Naive thymus-derived CD8-positive, alpha-beta T cell (primary cell): ENCODE measurements around the gene COL4A1. TPM values are rescaled to one million over a fixed set of nuclear protein-coding genes. Genes with fewer than 3 reads are reported as not detected.

Experiments
- ATAC-seq, 2 donors: fragments of 150-1000 bp; cut with Tn5 transposase in 1 of 2; sonication (Bioruptor Pico), chemical (Tn5 transposase) in 1 of 2; 1 replicate in 1 of 2; 2 replicates in 1 of 2; pipeline ENCODE4 v1.10.0; 2021; ENCODE audit warnings: mild to moderate bottlenecking in 2 of 2, moderate library complexity in 2 of 2
- POLR2A ChIA-PET: fragments of 350-600 bp; sonication (Branson Sonifier 250); formaldehyde crosslinking; loops from one replicate; lab custom pipeline; 2021; ENCODE audit warnings: antibody characterized with exemption; lab: Charles Lee
- DNase-seq, 10 donors: peaks; one replicate each; pipeline versions ENCODE4 v3.0.0 to v3.0.0-alpha.2; 2020 to 2022
- H3K27ac Mint-ChIP-seq, 10 donors: one replicate each; pipeline ENCODE4 v1.8.0; 2020 to 2022; ENCODE audit warnings: mild to moderate bottlenecking in 10 of 10, mixed read lengths in 10 of 10, moderate library complexity in 4 of 10, inconsistent platforms in 1 of 10
- H3K27me3 Mint-ChIP-seq, 5 donors: one replicate each; pipeline ENCODE4 v1.8.0; 2021 to 2022; ENCODE audit warnings: mixed read lengths in 5 of 5
- H3K36me3 Mint-ChIP-seq, 3 donors: one replicate each; pipeline ENCODE4 v1.8.0; 2020 to 2022; ENCODE audit warnings: mixed read lengths in 3 of 3, mild to moderate bottlenecking in 2 of 3, inconsistent platforms in 1 of 3
- H3K4me1 Mint-ChIP-seq, 4 donors: one replicate each; pipeline ENCODE4 v1.8.0; 2021 to 2022; ENCODE audit warnings: mixed read lengths in 4 of 4
- H3K4me3 Mint-ChIP-seq, 10 donors: one replicate each; pipeline ENCODE4 v1.8.0; 2020 to 2022; ENCODE audit warnings: mild to moderate bottlenecking in 10 of 10, mixed read lengths in 10 of 10, moderate library complexity in 6 of 10, inconsistent platforms in 1 of 10
- H3K9me3 Mint-ChIP-seq, 9 donors: one replicate each; pipeline ENCODE4 v1.8.0; 2020 to 2022; ENCODE audit warnings: mixed read lengths in 9 of 9, mild to moderate bottlenecking in 3 of 9, inconsistent platforms in 1 of 9, moderate library complexity in 1 of 9
- polyA plus RNA-seq, 3 donors: library from polyadenylated mRNA; unstranded; fragments of 300-500 nt; fragmentation: Illumina TruSeq; gene quantifications; one replicate each; pipeline ENCODE4 v1.2.3, GENCODE V29; 2021
- total RNA-seq, 8 experiments: library from RNA in 2 of 8; stranded (reverse) in 2 of 8; gene quantifications; one replicate each; pipeline ENCODE4 v1.2.3 and lab custom pipeline; 2021 to 2026

Gene COL4A1
- total and polyA plus RNA-seq, 5 experiments from 2014 or later, result not detected

DNA sequence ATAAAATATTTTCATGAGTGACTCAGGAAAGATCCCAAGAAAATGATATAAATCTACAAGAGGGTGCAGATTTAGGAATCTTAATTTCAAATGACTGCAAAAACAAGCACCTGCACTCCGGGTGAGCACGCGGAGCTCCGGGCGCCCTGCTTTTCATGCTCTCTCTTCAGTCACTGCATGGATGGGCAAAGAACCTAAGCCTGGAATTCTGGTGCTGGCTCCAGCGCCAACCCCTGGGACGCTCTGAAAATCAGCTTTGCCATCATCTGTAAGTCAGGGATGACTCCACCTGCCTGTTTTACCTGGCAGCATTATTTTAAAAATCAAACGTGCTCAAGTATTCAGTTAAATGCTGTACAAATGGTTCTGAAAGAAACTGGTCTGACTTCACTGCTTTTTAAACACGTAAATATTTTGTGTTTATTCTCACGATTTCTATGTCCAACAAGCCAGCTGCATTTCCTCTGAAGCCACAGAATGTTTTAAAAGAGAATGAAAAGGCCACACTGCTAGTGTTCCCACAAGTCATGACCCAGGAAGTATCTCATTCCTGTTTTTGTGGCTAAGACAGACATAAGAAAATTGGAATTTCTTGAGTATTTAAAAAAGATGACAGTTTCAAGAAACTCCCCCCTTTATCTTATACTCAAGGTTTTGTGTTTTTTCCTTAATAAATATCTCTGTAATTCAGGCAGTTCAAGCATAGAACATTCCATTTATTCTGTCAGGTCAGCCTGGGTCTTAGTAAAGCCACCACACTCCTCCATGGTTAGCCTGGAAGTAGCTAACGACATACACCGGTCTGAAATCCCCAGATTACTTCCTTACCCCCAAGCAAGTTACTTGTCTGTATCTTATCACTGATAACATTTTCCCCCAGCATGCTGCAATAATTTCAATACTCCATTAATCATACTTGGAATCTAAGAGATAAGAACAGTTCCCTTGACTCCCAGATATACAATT lies 81.1 kb downstream of the COL4A1 start:
- Mint-ChIP-seq H3K4me3 (no peak overlapping the region), H3K27me3 (peaks cover 5 to 22% (median 10%) of the 10 kb centered on the region in 5 donors), H3K9me3 (no peaks in the 10 kb centered on the region), H3K27ac (no peak overlapping the region), H3K36me3 (no peaks in the 10 kb centered on the region), H3K4me1 (no peaks in the 10 kb centered on the region)
- no peak for ATAC-seq
- POLR2A ChIA-PET, result no interaction called here
- DNase-seq, result no peak

DNA sequence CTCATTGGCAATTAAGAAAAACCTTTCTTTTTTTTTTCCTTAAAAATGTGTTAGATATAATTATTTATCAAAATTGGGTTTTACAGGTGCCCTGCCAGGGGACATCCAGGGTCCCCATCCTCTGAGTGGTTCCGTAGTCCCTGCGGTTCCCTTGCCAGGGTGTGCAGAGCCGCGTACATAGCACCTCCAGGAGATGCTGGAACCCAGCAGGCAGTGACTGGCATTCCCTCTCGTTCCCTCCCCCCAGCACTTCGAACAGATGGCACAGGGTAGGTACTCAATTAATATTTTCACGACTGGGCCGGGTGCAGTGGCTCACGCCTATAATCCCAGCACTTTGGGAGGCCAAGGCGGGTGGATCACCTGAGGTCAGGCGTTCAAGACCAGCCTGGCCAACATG lies 82.0 kb downstream of the COL4A1 start:
- DNase-seq (no peak), ATAC-seq (no peak)
- POLR2A ChIA-PET, result no interaction called here

DNA sequence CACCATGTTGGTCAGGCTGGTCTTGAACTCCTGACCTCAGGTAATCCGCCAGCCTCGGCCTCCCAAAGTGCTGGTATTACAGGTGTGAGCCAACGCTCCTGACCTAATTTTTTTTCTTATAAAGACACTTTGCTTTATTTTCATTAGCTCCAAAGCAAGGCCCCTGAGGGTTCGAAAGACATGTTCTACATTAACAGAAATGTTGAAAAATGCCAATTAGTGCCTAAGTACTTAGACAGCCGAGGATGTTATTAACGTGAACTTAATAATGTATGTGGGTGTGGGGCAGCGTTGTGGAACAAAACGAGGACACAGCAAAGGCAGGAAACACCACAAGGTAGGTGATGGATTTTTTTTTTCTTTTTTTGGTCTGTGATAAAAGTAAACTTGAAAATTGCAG lies 82.4 kb downstream of the COL4A1 start:
- no peaks in the 10 kb centered on the region for H3K36me3 Mint-ChIP-seq
- POLR2A ChIA-PET, result no interaction called here
- DNase-seq, result no peak
- H3K4me3 Mint-ChIP-seq, result no peak overlapping the region
- H3K9me3 Mint-ChIP-seq, result no peaks in the 10 kb centered on the region
- H3K27me3 Mint-ChIP-seq, result peaks cover 3 to 11% (median 6%) of the 10 kb centered on the region in 5 donors
- H3K27ac Mint-ChIP-seq, result no peak overlapping the region
- no peak for ATAC-seq
- no peaks in the 10 kb centered on the region for H3K4me1 Mint-ChIP-seq

More for the DNA sequence above, 82.0 kb downstream of the COL4A1 start:
- Mint-ChIP-seq H3K9me3 (no peaks in the 10 kb centered on the region), H3K4me3 (no peak overlapping the region), H3K4me1 (no peaks in the 10 kb centered on the region), H3K27ac (no peak overlapping the region), H3K27me3 (peaks cover 4 to 16% (median 9%) of the 10 kb centered on the region in 5 donors), H3K36me3 (no peaks in the 10 kb centered on the region)

DNA sequence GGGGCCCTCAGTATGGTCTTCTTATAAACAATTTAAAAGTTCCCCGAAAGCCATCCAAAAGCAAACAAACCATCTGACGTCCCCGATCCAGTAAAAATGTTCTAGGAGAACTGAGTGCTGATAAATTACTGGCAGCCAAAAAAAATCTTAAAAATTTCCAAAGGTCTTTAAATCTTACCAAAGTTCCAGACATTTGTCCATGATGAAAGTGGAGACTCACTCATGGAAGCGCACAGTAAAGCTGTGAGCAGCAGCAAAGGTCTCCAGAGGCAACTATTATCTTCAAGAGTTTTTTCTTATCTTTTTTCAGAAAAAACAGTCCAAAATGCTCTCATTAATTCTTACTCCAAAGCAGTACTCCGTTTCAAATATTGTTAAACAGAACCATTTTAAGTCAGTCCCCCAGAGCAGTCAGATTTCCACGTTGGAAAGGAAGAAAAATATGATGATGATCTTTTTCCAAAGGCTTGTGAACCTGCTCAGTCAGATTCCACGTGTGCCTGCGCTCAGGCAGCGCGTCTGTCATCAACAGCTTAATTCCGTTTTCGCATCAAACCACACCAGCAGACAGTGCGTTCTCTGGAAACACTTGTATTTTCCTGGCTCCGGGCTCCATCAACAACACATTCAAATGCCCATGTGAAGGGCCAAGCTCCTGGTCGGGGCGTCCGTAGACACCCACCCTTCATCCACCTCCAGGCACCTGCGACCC lies 85.4 kb downstream of the COL4A1 start:
- no peaks in the 10 kb centered on the region for H3K9me3 Mint-ChIP-seq
- H3K36me3 Mint-ChIP-seq, result no peaks in the 10 kb centered on the region
- H3K4me3 Mint-ChIP-seq, result no peak overlapping the region
- H3K4me1 Mint-ChIP-seq, result no peaks in the 10 kb centered on the region
- no peak overlapping the region for H3K27ac Mint-ChIP-seq
- H3K27me3 Mint-ChIP-seq, result peaks cover 4 to 24% (median 8%) of the 10 kb centered on the region in 5 donors
- POLR2A ChIA-PET, result no interaction called here
- no peak for ATAC-seq
- no peak for DNase-seq

DNA sequence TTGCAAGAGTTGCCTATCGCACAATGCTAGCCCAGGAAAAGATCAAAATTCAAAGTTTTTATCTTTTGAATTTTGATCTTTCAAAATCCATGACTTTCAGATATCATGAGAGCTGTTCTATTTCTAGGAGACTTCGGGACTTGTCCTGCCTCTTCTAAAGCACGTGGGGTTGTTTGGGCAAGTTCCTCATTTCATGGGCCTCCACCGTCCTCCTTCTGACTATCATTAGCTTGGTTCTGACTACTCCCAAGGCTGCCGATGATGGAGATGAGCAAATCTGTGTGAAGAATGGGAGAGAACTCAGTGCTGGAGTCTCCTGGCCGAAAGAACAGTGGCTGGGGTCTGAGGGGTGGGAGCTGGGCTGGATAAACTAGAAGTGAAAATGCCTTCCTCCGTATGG lies 86.5 kb downstream of the COL4A1 start:
- no peaks in the 10 kb centered on the region for H3K9me3 Mint-ChIP-seq
- H3K27ac Mint-ChIP-seq, result no peak overlapping the region
- no peaks in the 10 kb centered on the region for H3K4me1 Mint-ChIP-seq
- no peaks in the 10 kb centered on the region for H3K36me3 Mint-ChIP-seq
- H3K4me3 Mint-ChIP-seq, result no peak overlapping the region
- DNase-seq (no peak), ATAC-seq (no peak)
- POLR2A ChIA-PET, result no interaction called here
- H3K27me3 Mint-ChIP-seq, result peaks cover 4 to 25% (median 12%) of the 10 kb centered on the region in 5 donors

DNA sequence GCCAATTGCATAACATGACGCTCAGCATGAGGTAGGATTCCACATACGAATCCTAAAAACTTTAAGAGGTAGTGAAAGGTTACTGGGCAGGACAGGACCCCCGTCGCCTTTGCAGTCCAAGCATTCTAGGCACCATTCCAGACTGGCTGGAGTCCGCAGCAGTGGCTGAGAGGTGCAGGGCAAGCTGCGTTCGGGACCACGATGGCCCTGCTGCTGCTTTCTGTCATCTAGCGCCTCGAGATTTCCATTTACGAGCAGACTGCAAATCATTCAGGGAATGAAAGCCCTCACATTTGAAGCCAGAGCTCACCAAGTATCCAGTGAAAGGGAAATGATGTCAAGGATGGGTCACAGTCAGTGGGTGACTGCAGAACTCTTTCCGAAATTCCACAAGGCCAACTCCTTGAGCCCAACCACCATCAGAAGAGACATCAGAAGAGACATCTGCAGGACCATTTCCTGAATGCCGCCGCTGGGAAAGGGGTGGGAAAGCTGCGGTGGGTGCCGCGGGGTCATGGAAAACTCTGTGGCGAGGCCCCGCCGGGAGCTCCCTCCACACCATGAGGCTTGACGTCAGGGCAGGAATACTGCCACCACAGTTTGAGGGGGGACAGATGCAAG lies 88.3 kb downstream of the COL4A1 start:
- Mint-ChIP-seq H3K27me3 (peaks cover 4 to 41% (median 15%) of the 10 kb centered on the region in 5 donors), H3K9me3 (no peaks in the 10 kb centered on the region)

DNA sequence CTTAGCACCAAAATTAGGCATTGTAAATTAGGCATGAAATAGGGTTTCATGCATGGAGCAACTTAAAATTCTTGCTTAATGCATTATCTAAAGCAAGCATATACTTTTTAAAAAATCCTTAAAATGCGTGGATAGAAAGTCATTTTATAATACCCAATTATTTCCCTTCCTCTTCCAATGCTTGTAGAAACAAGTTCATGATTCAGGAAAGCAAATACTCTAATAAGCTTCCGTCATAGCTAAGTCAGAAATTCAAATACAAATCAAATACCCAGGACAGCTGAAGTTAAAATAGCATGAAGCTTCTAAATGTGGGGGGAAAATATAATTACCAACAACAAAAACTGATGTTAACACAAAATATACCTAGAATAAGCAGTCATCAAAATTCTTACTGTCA lies 89.1 kb downstream of the COL4A1 start:
- no peaks in the 10 kb centered on the region for H3K9me3 Mint-ChIP-seq
- H3K27ac Mint-ChIP-seq, result no peak overlapping the region
- POLR2A ChIA-PET, result no interaction called here
- H3K36me3 Mint-ChIP-seq, result no peaks in the 10 kb centered on the region
- ATAC-seq (no peak), DNase-seq (no peak)
- no peaks in the 10 kb centered on the region for H3K4me1 Mint-ChIP-seq
- H3K4me3 Mint-ChIP-seq, result no peak overlapping the region
- peaks cover 4 to 41% (median 15%) of the 10 kb centered on the region in 5 donors for H3K27me3 Mint-ChIP-seq

More for the DNA sequence above, 88.3 kb downstream of the COL4A1 start:
- no peak for DNase-seq
- H3K36me3 Mint-ChIP-seq, result no peaks in the 10 kb centered on the region
- POLR2A ChIA-PET, result no interaction called here
- no peak overlapping the region for H3K4me3 Mint-ChIP-seq
- H3K27ac Mint-ChIP-seq, result no peak overlapping the region
- ATAC-seq, result no peak
- no peaks in the 10 kb centered on the region for H3K4me1 Mint-ChIP-seq

DNA sequence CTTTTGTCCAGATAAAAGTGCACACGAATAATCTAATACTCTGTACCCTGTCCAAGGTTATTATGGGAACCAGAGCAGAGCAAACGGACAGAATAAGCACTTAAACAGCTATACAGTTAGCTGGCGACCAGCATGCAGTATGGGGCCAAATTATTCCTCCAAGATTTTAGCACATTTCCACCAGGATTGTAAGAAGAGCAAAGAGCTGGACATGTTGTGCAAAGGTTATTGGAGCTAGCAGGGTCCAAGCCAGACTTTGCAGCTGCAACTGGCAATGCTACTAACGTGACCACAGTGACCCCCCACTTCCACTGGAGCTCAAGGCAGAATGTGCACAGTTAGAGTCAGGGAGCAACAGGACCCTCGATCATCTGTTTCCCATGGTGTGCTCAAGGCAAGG lies 89.9 kb downstream of the COL4A1 start:
- Mint-ChIP-seq H3K4me1 (no peaks in the 10 kb centered on the region), H3K36me3 (no peaks in the 10 kb centered on the region), H3K27me3 (peaks cover 4 to 49% (median 16%) of the 10 kb centered on the region in 5 donors), H3K4me3 (no peak overlapping the region), H3K9me3 (no peaks in the 10 kb centered on the region), H3K27ac (no peak overlapping the region)
- DNase-seq, result no peak
- ATAC-seq, result no peak
- POLR2A ChIA-PET, result no interaction called here

DNA sequence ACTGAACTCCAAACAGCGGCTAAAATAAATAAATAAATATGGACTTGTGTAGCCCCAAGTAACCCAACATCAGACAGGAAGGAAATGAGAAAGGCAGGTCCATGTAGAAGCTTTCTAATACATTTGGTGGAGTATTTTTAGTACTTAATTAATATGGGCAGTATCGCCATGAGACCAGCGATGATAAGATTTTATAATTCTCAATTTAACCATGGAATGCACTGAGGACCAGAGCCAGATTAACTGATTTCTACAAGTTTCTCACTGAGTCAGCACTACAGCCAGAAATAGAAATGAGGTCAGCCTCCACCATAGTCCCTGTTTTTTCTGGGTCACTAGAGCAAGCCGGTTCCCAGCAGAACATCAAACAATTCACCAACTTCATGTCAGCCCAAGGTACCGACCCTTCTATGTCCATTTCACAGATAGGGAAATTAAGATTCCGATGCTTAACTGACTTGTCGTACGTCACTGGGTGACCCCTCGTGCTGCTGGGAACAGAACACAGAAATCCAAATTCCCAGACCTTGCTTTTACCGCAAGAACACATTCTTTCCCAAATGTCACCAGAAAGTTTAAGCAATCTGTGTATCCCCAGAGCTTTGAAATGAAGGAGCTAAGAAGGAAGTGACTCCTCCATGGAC lies 90.4 kb downstream of the COL4A1 start:
- H3K27me3 Mint-ChIP-seq, result peaks cover 2 to 50% (median 16%) of the 10 kb centered on the region in 5 donors
- DNase-seq (no peak), ATAC-seq (no peak)
- no peaks in the 10 kb centered on the region for H3K36me3 Mint-ChIP-seq
- no peak overlapping the region for H3K27ac Mint-ChIP-seq
- no peaks in the 10 kb centered on the region for H3K4me1 Mint-ChIP-seq
- H3K4me3 Mint-ChIP-seq, result no peak overlapping the region
- POLR2A ChIA-PET, result no interaction called here
- no peaks in the 10 kb centered on the region for H3K9me3 Mint-ChIP-seq

DNA sequence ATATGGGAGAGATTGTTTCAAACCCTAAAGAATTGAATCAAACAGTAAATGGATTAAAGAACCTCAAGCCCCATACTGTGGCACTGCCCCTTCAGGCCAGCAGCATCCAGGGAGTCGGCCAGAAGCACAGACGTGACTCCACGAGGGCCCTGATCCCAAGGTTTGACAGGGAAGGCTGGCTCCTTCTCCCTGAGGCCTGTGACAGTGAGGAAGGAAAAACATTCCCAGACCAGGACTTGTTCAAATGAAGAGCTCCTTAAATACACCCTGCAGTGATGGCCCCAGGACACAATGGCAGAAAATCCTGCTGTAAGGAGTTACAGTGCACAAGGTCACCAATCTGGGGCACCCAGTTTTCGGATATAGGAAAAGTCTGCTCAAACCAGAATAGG lies 91.0 kb downstream of the COL4A1 start:
- no peaks in the 10 kb centered on the region for H3K9me3 Mint-ChIP-seq
- H3K27me3 Mint-ChIP-seq, result peaks cover 2 to 50% (median 16%) of the 10 kb centered on the region in 5 donors
- H3K36me3 Mint-ChIP-seq, result no peaks in the 10 kb centered on the region
- no peak overlapping the region for H3K4me3 Mint-ChIP-seq
- no peaks in the 10 kb centered on the region for H3K4me1 Mint-ChIP-seq
- POLR2A ChIA-PET, result no interaction called here
- no peak for DNase-seq
- H3K27ac Mint-ChIP-seq, result no peak overlapping the region
- no peak for ATAC-seq

DNA sequence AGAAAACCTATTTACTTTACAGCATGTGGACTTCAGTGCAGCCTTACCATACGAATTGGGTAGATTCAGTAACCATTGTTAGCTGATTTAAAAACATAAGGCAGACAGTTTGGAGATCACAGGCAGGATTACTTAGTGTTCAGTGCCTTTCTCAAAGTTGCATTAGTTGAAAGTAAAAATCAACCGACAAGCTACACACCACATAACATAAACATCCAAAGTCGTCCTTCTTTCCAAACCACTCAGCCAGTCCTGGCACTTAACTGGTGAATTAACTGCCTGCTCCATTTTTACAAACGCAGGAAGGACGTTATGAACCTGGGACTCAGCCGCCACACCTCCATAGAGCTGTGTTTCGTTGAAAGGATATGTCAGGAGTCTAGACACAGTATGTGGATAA lies 91.4 kb downstream of the COL4A1 start:
- no peaks in the 10 kb centered on the region for H3K4me1 Mint-ChIP-seq
- DNase-seq (no peak), ATAC-seq (no peak)
- H3K9me3 Mint-ChIP-seq, result no peaks in the 10 kb centered on the region
- peaks cover 2 to 50% (median 16%) of the 10 kb centered on the region in 5 donors for H3K27me3 Mint-ChIP-seq
- no peaks in the 10 kb centered on the region for H3K36me3 Mint-ChIP-seq
- POLR2A ChIA-PET, result no interaction called here
- no peak overlapping the region for H3K4me3 Mint-ChIP-seq
- H3K27ac Mint-ChIP-seq, result no peak overlapping the region

DNA sequence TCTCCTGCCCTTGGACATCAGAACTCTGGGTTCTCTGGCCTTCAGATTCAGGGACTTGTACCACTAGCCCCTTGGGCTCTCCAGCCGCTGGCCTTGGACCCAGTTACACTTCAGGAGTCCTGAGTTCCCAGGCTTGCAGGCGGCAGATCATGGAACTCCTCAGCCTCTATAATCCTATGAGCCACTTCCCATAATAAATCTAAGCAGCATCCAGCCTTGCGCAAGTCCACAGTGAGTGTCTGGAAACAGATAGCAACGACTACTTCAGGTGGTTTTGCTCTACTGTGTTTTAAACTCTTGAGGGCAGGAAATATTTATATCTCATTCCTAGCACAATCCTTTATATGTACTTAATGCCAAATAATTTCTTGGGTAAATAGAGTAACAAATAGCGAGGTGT lies 92.3 kb downstream of the COL4A1 start:
- POLR2A ChIA-PET, result no interaction called here
- Mint-ChIP-seq H3K36me3 (no peaks in the 10 kb centered on the region), H3K9me3 (no peaks in the 10 kb centered on the region), H3K4me3 (no peak overlapping the region), H3K27ac (no peak overlapping the region), H3K27me3 (peaks cover 0 to 50% (median 12%) of the 10 kb centered on the region in 5 donors), H3K4me1 (no peaks in the 10 kb centered on the region)
- DNase-seq (no peak), ATAC-seq (no peak)
